Fibroblast of pulmonary artery (primary cell): ENCODE data around the gene DDI2.

Source experiments
- DNase-seq: peaks from one replicate; pipeline ENCODE4 v3.0.0-alpha.2; 2010; ENCODE audit warnings: low read depth
- H3K4me3 ChIP-seq: replicated peaks from 2 replicates; pipeline ENCODE4 v1.5.1; 2011; ENCODE audit warnings: low read depth, mild to moderate bottlenecking, control low read depth, low read length, moderate library complexity
- CTCF ChIP-seq: IDR thresholded peaks from 2 replicates; pipeline ENCODE4 v1.5.1; 2011; ENCODE audit warnings: mild to moderate bottlenecking, control low read depth, low read length, inconsistent platforms; ENCODE audit errors: missing control alignments

Gene DDI2

GRCh38 chr1:15684042-15684461 lies 66.8 kb downstream of the DDI2 start, which contains the start of gene PLEKHM2:
PLEKHM2 (plus strand) TSS chr1:15684320; CDS start chr1:15684559, 239 bp downstream.
- TF ChIP-seq CTCF, result no peak
- DNase-seq, result peak; percentile 35
- H3K4me3 ChIP-seq, result peak within 1 kb of the TSS; percentile 85

DNA sequence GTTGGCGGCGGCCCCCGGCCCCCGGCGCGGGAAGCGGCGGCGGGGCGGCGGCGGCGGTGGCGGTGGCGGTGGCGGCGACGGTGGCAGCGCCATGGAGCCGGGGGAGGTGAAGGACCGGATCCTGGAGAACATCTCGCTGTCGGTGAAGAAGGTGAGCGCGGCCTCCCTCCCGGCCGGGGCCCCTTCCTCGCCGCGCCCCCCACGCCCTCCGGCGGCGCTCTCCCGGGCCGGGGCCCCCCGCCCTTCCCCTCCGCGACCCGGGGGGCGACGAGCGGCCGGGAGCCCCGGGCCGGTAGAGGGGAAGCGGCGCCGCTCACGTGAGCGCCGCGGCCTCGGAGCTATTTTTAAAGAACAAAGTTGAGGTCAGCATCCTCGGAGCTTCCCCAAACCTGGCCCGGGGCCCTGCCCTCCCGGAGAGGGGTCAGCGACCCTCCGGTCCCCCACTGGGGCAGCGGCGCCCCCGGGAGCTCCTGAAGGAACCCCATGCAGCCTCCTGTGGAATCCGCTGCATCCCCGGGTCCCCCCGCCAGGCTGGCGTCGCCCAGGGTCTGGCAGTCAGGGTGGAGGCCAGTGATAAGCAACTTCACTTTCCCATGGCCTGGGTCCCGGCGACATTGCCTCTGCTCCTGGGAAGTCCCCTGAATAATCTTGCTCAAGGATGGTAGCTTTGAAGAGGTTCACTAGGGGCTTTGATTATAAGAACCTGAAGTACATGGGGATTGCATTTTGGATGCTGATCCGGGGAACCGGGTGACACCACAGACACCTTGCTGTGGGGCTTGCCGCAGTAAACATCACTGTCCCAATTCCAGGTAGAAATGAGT lies 67.4 kb downstream of the DDI2 start:
- TF ChIP-seq CTCF, result no peak
- peak overlapping the region; percentile 85 for H3K4me3 ChIP-seq
- peak; percentile 18 for DNase-seq

- H3K4me3 ChIP-seq, result peak overlapping the region; percentile 85
- peak; percentile 12 for DNase-seq
- TF ChIP-seq CTCF, result no peak
Measured at GRCh38 chr1:15685820-15686219, 68.6 kb downstream of the DDI2 start.

GRCh38 chr1:15687446-15687845 lies 70.2 kb downstream of the DDI2 start:
- no peak overlapping the region for H3K4me3 ChIP-seq
- no peak for DNase-seq
- no peak for TF ChIP-seq CTCF

GRCh38 chr1:15690317-15690716 lies 73.1 kb downstream of the DDI2 start:
- H3K4me3 ChIP-seq, result no peak overlapping the region
- no peak for DNase-seq
- TF ChIP-seq CTCF, result no peak

DNA sequence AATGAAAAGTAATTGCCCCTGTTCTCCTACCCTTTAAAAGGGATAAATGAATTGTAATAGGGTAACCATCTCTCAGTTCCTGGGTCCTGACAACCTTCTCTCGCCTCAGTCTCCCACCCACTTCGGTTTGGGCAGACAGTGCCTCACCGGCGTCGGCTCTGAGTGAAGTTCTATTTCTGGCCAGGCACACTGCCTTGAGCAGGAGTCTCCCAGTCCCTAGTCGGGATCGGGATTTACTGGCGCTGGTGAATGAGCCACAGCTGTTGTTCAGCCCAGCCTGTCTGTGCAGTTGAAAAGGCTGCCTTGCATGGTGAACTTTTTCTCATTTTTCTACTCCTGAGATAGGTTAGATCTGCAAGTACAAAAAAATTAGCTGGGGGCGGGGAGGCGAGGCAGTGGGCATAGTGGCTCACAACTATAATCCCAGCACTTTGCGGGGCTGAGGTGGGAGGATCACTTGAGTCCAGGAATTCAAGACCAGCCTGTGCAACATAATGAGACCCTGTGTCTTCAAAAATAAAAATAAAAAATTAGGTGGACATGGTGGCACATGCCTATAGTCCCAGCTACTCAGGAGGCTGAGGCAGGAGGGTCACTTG lies 74.3 kb downstream of the DDI2 start:
- peak; percentile 33 for DNase-seq
- TF ChIP-seq CTCF, result no peak
- H3K4me3 ChIP-seq, result no peak overlapping the region
